Muscle of leg (tissue), 11 donors: ENCODE data around the gene RRP12. TPM values are rescaled to one million over a fixed set of nuclear protein-coding genes. Genes with fewer than 3 reads are reported as not detected.

Experiments
- DNase-seq: peaks from one replicate; pipeline ENCODE4 v3.0.0; 2013
- H3K27ac ChIP-seq: one replicate; pipeline ENCODE4 v1.5.1; 2013; ENCODE audit warnings: mild to moderate bottlenecking, low read length, control low read depth
- H3K27me3 ChIP-seq: one replicate; pipeline ENCODE4 v1.6.1; 2013; ENCODE audit warnings: low read length; ENCODE audit not compliant: control insufficient read depth, insufficient read depth
- H3K36me3 ChIP-seq: one replicate; pipeline ENCODE4 v1.6.1; 2013; ENCODE audit warnings: low read length; ENCODE audit not compliant: control insufficient read depth, insufficient read depth
- H3K4me1 ChIP-seq: one replicate; pipeline ENCODE4 v1.6.1; 2013; ENCODE audit warnings: low read length; ENCODE audit not compliant: control insufficient read depth, insufficient read depth
- H3K4me3 ChIP-seq: one replicate; pipeline ENCODE4 v1.5.1; 2013; ENCODE audit warnings: low read length, control low read depth
- H3K9me3 ChIP-seq: replicated peaks from 2 replicates; pipeline ENCODE4 v1.6.1; 2013; ENCODE audit warnings: low read depth, low read length; ENCODE audit not compliant: control insufficient read depth
- WGBS: methylation state at CpG from one replicate; pipeline ENCODE4 v1.1.5; 2013; ENCODE audit warnings: missing lambda C conversion rate; ENCODE audit not compliant: insufficient coverage; 5-methylcytosine and 5-hydroxymethylcytosine counted together
- polyA plus RNA-seq, 8 donors: library from polyadenylated mRNA; unstranded; fragments of 120-200 nt; gene quantifications; one replicate each; pipeline versions ENCODE4 v1.2.1 to v1.2.3, GENCODE V29; 2013; ENCODE audit warnings: inconsistent platforms in 1 of 8, low replicate concordance in 1 of 8; ENCODE audit not compliant: insufficient read length in 8 of 8, insufficient read depth in 1 of 8
- total RNA-seq: library from RNA; stranded (reverse); fragments of 120-200 nt; gene quantifications from one replicate; pipeline ENCODE4 v1.2.4, GENCODE V29; 2013

The RRP12 gene
- total and polyA plus RNA-seq, 9 donors, result 14.3 to 26.0 (median 20.0) TPM

- Histone ChIP-seq H3K36me3 (peaks cover 69% of the 10 kb centered on the region), H3K9me3 (no peaks in the 10 kb centered on the region), H3K27ac (no peak overlapping the region), H3K27me3 (no peaks in the 10 kb centered on the region), H3K4me1 (no peaks in the 10 kb centered on the region), H3K4me3 (no peak overlapping the region)
- no CpG with 5 or more reads among the region's 5 CpGs for WGBS
- DNase-seq, result no peak
Observed at GRCh38 chr10:97388152-97388551, 13.0 kb downstream of the RRP12 start.

- Histone ChIP-seq H3K36me3 (peaks cover 71% of the 10 kb centered on the region), H3K27ac (no peak overlapping the region), H3K4me1 (no peaks in the 10 kb centered on the region), H3K4me3 (no peak overlapping the region), H3K9me3 (no peaks in the 10 kb centered on the region), H3K27me3 (no peaks in the 10 kb centered on the region)
- no peak for DNase-seq
- WGBS, result 94% methylated on average over 6 of the region's 7 CpGs
Observed at GRCh38 chr10:97385565-97385964, 15.6 kb downstream of the RRP12 start.

- no peak overlapping the region for H3K4me3 ChIP-seq
- no peaks in the 10 kb centered on the region for H3K27me3 ChIP-seq
Observed at GRCh38 chr10:97384641-97385040, 16.5 kb downstream of the RRP12 start.

GRCh38 chr10:97384156-97384555 is 17.0 kb downstream of the RRP12 start:
- DNase-seq, result no peak
- Histone ChIP-seq H3K9me3 (no peaks in the 10 kb centered on the region), H3K27ac (no peak overlapping the region), H3K4me1 (no peaks in the 10 kb centered on the region), H3K36me3 (peaks cover 74% of the 10 kb centered on the region), H3K27me3 (no peaks in the 10 kb centered on the region), H3K4me3 (no peak overlapping the region)
- 89% methylated on average over 3 of the region's 5 CpGs for WGBS

More at GRCh38 chr10:97384641-97385040, 16.5 kb downstream of the RRP12 start:
- 95% methylated on average over 6 of the region's 6 CpGs for WGBS
- DNase-seq, result no peak
- no peaks in the 10 kb centered on the region for H3K4me1 ChIP-seq
- no peak overlapping the region for H3K27ac ChIP-seq
- H3K36me3 ChIP-seq, result peaks cover 73% of the 10 kb centered on the region
- no peaks in the 10 kb centered on the region for H3K9me3 ChIP-seq

GRCh38 chr10:97383159-97383558 is 18.0 kb downstream of the RRP12 start:
- Histone ChIP-seq H3K4me3 (no peak overlapping the region), H3K27ac (no peak overlapping the region), H3K27me3 (no peaks in the 10 kb centered on the region), H3K4me1 (no peaks in the 10 kb centered on the region), H3K9me3 (no peaks in the 10 kb centered on the region), H3K36me3 (peaks cover 71% of the 10 kb centered on the region)
- no peak for DNase-seq
- WGBS, result 88% methylated on average over 7 of the region's 7 CpGs

- H3K27ac ChIP-seq, result no peak overlapping the region
- H3K27me3 ChIP-seq, result no peaks in the 10 kb centered on the region
- H3K9me3 ChIP-seq, result no peaks in the 10 kb centered on the region
- no peak for DNase-seq
- WGBS, result 82% methylated on average over 6 of the region's 8 CpGs
- no peaks in the 10 kb centered on the region for H3K4me1 ChIP-seq
- no peak overlapping the region for H3K4me3 ChIP-seq
- H3K36me3 ChIP-seq, result peaks cover 75% of the 10 kb centered on the region
Observed at GRCh38 chr10:97381626-97382025, 19.5 kb downstream of the RRP12 start.

GRCh38 chr10:97380516-97380915 is 20.6 kb downstream of the RRP12 start:
- WGBS, result 93% methylated on average over 8 of the region's 8 CpGs
- Histone ChIP-seq H3K4me3 (no peak overlapping the region), H3K4me1 (no peaks in the 10 kb centered on the region), H3K27ac (no peak overlapping the region), H3K36me3 (peaks cover 75% of the 10 kb centered on the region), H3K9me3 (no peaks in the 10 kb centered on the region), H3K27me3 (no peaks in the 10 kb centered on the region)
- no peak for DNase-seq

- H3K9me3 ChIP-seq, result no peaks in the 10 kb centered on the region
- H3K4me3 ChIP-seq, result no peak overlapping the region
- peaks cover 67% of the 10 kb centered on the region for H3K36me3 ChIP-seq
- DNase-seq, result no peak
- no peaks in the 10 kb centered on the region for H3K4me1 ChIP-seq
- 77% methylated on average over 11 of the region's 15 CpGs for WGBS
- H3K27ac ChIP-seq, result no peak overlapping the region
- no peaks in the 10 kb centered on the region for H3K27me3 ChIP-seq
Observed at GRCh38 chr10:97378933-97379921, 21.9 kb downstream of the RRP12 start.

- H3K27me3 ChIP-seq, result no peaks in the 10 kb centered on the region
- H3K27ac ChIP-seq, result no peak overlapping the region
- no peak overlapping the region for H3K4me3 ChIP-seq
- peaks cover 5% of the 10 kb centered on the region for H3K4me1 ChIP-seq
- H3K9me3 ChIP-seq, result no peaks in the 10 kb centered on the region
- no peak for DNase-seq
- 100% methylated on average over 1 of the region's 6 CpGs for WGBS
- H3K36me3 ChIP-seq, result peaks cover 70% of the 10 kb centered on the region
Observed at GRCh38 chr10:97376413-97376812, 24.7 kb downstream of the RRP12 start.

- H3K4me3 ChIP-seq, result no peak overlapping the region
- 96% methylated on average over 7 of the region's 10 CpGs for WGBS
- H3K9me3 ChIP-seq, result no peaks in the 10 kb centered on the region
- peaks cover 7% of the 10 kb centered on the region for H3K4me1 ChIP-seq
- DNase-seq, result no peak
- H3K36me3 ChIP-seq, result peaks cover 76% of the 10 kb centered on the region
- no peak overlapping the region for H3K27ac ChIP-seq
- no peaks in the 10 kb centered on the region for H3K27me3 ChIP-seq
Observed at GRCh38 chr10:97373456-97373855, 27.7 kb downstream of the RRP12 start.
